Epithelial cell of esophagus (primary cell): ENCODE measurements around the gene VWA3A.
A peak's percentile ranks its signal among the peaks of the same experiment; 100 is the strongest.

Experiments
- DNase-seq: peaks from one replicate; pipeline ENCODE4 v3.0.0; 2010; ENCODE audit warnings: low read depth
- H3K4me3 ChIP-seq: 2 replicates; pipeline ENCODE4 v1.5.1; 2011; ENCODE audit warnings: mild to moderate bottlenecking, low read length, control low read depth
- CTCF ChIP-seq: IDR thresholded peaks from 2 replicates; pipeline ENCODE4 v1.5.1; 2011; ENCODE audit warnings: low read depth, mild to moderate bottlenecking, low read length, control low read depth, inconsistent platforms; ENCODE audit not compliant: insufficient read depth; ENCODE audit errors: missing control alignments

Gene VWA3A

GRCh38 chr16:22089910-22090309 lies 2.4 kb upstream of the VWA3A start:
- TF ChIP-seq CTCF: no peak
- DNase-seq: no peak
- no peak overlapping the region for H3K4me3 ChIP-seq

- TF ChIP-seq CTCF: no peak
- H3K4me3 ChIP-seq: no peak overlapping the region
- no peak for DNase-seq
Observed at GRCh38 chr16:22091721-22092120, 620 bp upstream of the VWA3A start.

- no peak for DNase-seq
- TF ChIP-seq CTCF: no peak
Observed at GRCh38 chr16:22093331-22093730, 990 bp downstream of the VWA3A start.

GRCh38 chr16:22093996-22094395 lies 1.7 kb downstream of the VWA3A start:
- no peak for TF ChIP-seq CTCF
- DNase-seq: no peak
- H3K4me3 ChIP-seq: no peak overlapping the region

More at GRCh38 chr16:22093331-22093730, 990 bp downstream of the VWA3A start:
- no peak overlapping the region for H3K4me3 ChIP-seq

GRCh38 chr16:22098405-22099255 lies 6.3 kb downstream of the VWA3A start:
- peak; percentile 74 for TF ChIP-seq CTCF
- DNase-seq: peak; percentile 55
- no peak overlapping the region for H3K4me3 ChIP-seq

GRCh38 chr16:22099256-22099975 lies 7.1 kb downstream of the VWA3A start:
- DNase-seq: no peak
- no peak overlapping the region for H3K4me3 ChIP-seq
- TF ChIP-seq CTCF: no peak
